Esophagus squamous epithelium (tissue), 4 donors: ENCODE measurements around the gene PARD3B.

ENCODE experiments used
- POLR2A ChIP-seq, 4 donors: fragments of 450-650 bp; IDR thresholded peaks; one replicate each; pipeline ENCODE4 v1.6.1; 2017; ENCODE audit warnings: antibody characterized with exemption in 4 of 4, mild to moderate bottlenecking in 4 of 4, moderate library complexity in 3 of 4
- TF ChIP-seq, protein P1 (sequence below), 6 experiments: fragments of 450-650 bp in 4 of 6; fragments of 200-600 bp in 2 of 6; sonication (generic) in 2 of 6; IDR thresholded peaks; one replicate each; pipeline ENCODE4 v1.5.1; 2016 to 2019; ENCODE audit warnings: antibody characterized with exemption in 6 of 6, mild to moderate bottlenecking in 4 of 6, moderate library complexity in 4 of 6

- TF ChIP-seq, protein P1, sequence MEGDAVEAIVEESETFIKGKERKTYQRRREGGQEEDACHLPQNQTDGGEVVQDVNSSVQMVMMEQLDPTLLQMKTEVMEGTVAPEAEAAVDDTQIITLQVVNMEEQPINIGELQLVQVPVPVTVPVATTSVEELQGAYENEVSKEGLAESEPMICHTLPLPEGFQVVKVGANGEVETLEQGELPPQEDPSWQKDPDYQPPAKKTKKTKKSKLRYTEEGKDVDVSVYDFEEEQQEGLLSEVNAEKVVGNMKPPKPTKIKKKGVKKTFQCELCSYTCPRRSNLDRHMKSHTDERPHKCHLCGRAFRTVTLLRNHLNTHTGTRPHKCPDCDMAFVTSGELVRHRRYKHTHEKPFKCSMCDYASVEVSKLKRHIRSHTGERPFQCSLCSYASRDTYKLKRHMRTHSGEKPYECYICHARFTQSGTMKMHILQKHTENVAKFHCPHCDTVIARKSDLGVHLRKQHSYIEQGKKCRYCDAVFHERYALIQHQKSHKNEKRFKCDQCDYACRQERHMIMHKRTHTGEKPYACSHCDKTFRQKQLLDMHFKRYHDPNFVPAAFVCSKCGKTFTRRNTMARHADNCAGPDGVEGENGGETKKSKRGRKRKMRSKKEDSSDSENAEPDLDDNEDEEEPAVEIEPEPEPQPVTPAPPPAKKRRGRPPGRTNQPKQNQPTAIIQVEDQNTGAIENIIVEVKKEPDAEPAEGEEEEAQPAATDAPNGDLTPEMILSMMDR (IDR thresholded peaks at IDR 0.05) = no peak
- no peak for TF ChIP-seq POLR2A (IDR thresholded peaks at IDR 0.05)
These were observed 584.3 kb downstream of the PARD3B start for GRCh38 chr2:205129531-205129930.
